NCI-H128 (cell line): ENCODE data around the gene OR6N1.

Source experiments
- DNase-seq: peaks from one replicate; lab custom pipeline; 2025; ENCODE audit not compliant: unreplicated experiment; lab: John Stamatoyannopoulos, UW

Gene OR6N1

DNA sequence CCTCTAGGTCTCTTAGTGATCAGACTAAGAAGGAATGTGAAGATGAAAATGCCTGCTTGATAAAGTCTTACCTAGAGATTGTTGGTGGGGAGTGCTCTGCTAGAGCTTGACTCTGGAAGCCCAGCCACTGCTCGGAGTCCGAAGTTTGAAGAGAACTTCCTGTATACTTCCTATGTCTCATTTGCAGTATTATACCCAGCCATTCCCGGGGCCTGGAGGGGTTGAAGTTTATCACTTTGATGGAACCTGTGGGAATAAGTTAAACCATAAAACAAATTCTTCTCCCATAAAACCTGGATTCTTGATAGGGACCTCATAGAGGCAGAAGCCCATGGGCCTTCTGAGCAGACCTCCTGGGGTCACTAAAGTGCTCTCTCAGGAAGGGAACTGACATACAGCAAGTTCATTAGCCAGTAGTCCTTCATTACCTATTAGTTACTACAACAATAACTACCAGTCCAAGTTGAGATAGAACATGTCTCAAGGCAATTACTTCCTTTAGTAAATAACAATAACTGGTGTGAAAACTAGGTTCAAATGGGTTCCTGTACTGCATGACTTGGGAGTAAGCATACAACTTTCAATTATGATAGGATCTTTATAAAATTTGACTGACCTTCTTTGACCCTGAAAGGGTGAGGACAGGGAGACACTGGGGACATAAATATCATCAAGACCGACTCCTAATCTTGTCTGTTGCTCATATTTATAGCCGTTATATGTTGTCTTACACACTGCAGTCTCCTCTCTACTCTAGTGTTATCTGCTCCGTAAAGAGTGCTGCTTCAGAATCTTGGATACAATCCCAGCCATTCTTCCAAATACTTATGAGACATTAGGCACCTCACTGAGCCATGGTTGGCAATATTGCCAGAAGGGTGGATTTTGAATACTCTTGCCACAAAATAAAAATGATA, at the start of gene OR6N1:
Gene OR6N1 (minus strand): TSS at position 246 of the 917 bp plus-strand sequence. CDS start 5,513 bp downstream, outside the sequence.
- DNase-seq, result no peak

DNA sequence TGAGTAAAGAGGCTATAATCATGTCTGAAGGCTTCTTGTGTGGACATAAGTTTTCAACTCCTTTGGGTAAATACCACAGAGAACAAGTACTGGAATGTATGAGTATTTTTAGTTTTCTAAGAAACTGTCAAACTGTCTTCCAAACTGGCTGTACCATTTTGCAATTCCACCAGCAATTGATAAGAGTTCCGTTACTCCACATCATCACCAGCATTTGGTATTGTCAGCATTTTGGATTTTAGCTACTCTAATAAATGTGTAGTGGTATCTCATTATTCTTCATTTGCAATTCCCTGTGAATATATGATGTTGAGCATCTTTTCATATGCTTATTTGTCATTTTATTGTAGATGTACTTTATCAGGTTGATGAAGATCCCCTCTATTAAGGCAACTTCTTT, 49.7 kb upstream of the OR6N1 start:
- no peak for DNase-seq

DNA sequence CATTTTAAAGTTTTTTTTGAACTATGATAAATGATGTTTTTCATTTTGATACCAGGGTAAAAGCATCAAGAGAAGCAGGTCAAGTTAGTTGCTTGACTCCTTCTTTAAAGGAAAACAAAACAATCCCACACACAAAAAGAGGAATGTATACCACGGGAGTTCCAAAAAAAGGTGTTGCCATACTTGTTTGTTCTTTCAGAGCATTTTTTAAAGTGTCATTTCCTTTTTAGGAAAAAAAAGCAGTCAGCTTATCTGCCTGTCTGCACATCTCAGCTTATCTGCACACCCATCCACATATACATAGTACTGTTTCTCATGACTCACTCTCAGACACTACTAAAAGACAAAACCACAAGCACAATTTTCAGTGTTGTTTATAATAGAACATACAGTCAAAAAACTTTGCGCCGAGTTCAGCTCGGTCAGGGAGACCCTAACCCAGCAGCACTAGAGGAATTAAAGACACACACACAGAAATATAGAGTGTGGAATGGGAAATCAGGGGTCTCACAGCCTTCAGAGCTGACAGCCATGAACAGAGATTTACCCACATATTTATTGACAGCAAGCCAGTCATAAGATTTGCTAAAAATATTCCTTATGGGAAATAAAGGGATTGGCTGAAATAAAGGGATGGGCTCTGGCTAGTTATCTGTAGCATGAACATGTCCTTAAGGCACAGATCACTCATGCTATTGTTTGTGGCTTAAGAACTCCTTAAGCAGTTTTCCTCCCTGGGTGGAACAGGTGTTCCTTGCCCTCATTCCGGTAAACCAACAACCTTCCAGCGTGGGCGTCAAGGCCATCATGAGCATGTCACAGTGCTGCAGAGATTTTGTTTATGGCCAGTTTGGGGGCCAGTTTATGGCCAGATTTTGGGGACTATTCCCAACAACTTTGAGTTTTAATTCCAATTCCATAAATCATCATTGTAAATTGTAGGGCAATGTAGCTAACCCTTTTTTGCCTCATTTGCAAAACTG, 47.8 kb upstream of the OR6N1 start:
- no peak for DNase-seq

DNA sequence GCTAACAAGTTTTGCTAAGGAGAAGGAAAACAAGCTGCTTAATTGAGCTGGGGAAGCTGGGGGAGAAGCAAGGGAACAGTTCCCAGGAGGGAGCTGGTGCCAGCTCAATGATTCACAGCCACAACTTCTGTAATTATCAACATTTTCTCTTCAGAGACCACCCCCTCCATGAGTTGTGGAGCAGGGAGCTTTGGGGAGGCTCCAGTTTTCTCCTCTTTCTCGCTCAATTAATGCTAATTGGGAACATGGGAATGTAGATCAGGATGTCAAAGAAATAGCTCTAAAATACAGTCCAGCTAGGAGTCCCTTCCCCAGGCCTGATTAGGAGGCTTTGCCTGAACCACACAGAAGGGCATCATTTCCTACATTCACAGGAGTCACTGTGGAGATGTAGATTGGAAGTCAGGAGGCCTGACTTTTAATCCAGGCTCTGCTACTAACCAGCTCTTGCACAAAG, 47.0 kb upstream of the OR6N1 start:
- no peak for DNase-seq

- DNase-seq, result no peak
Observed at GRCh38 chr1:158818560-158818959, 46.6 kb upstream of the OR6N1 start.

- DNase-seq, result no peak
Observed at GRCh38 chr1:158814970-158815369, 43.0 kb upstream of the OR6N1 start.

DNA sequence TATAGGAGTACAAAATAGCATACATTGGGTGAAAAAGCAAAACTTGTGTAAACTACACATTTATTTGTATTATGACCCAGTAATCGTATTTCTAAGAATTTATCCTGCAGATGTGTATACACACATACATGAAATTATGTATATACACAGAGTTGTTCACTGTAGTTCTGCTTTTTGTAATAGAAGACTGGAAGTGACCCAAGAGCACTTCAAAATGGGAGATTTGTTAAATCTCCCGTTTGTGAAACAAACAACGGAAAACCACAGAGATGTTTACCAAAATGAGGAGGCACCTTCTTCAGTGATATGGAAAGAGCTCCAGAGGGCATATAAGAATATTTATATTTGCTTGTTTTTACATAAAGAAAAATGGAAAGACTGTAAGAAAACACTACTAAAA, 41.2 kb upstream of the OR6N1 start:
- no peak for DNase-seq

DNA sequence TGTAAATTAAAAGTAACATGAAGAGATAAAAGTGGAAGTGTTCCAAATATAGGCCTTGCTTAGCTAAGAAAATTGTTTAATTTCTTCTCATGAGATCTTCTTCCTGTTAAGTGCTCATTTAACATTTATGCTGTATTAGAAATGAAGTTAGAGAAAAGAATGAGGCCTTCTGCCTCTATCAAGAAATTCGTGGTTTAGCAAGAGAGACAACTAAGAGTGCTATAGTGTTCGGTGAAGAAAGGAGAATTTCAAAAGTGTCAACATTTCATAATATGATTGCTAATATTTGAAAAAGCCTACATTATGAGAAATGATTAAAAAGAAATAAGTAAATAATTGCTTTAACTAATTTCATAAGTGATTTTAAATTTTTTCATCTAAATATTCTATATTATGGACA, 40.3 kb upstream of the OR6N1 start:
- no peak for DNase-seq

GRCh38 chr1:158810311-158810710, 38.3 kb upstream of the OR6N1 start:
- no peak for DNase-seq

- no peak for DNase-seq
Observed at GRCh38 chr1:158809862-158810261, 37.9 kb upstream of the OR6N1 start.

- no peak for DNase-seq
Observed at GRCh38 chr1:158809256-158809655, 37.3 kb upstream of the OR6N1 start.

- DNase-seq, result no peak
Observed at GRCh38 chr1:158806916-158807536, 35.0 kb upstream of the OR6N1 start.

- DNase-seq, result no peak
Observed at GRCh38 chr1:158803678-158804077, 31.7 kb upstream of the OR6N1 start.

DNA sequence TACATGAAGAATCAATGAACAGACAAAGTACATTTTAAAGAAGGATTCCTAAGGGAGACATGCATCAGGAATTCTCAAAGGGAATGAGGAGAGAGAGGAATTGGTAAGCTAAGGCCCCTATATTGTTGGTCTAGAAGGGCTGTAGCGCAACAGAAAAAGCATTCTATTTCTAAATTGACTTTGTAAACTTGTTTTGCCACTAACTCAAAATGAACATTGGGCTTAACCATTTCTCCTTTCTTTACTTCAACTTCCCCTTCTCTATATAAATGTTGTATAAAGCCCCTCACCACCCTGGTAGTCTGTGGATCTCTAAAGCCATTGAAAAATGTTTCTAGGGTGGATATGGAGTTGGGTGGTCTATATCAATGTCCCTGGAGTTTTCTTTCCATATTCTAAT, 29.4 kb upstream of the OR6N1 start:
- DNase-seq, result no peak

- no peak for DNase-seq
Observed at GRCh38 chr1:158800526-158800925, 28.5 kb upstream of the OR6N1 start.

DNA sequence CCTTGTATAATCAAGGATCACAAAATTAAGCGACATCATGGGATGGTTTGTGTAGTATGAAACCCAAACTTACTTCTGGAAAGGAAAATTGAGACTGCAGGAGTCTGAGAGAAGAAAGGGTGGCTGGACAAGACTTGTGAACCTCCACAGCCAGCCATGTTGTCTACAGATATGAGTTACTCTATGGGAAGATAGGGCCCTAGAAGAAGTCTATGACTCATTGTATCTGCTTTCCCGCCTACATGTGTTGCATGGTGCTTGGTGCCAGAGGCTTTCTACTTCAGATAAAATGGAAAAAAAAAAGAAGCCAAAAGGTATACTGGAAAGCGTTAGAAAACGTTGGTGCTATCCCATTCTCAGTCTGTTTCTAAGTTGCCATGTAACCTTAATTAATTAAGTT, 27.7 kb upstream of the OR6N1 start:
- no peak for DNase-seq

DNA sequence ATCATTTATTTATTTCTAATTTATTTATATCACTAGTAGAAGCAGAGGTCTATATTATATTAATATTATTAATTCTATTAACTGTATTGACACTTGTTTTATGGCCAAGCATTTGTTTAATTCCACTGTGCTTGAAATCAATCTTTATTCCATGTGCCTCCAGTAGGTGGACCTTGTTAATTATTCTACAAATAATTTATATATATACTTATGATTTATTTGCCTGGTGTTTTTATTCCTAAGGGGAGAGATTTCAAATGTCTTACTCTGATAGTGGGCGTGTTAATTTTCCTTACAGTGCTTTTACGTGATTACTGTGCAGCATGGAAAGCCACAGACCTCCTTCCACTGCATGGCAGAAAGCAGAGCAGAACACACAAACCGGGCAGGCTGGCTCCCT, 26.5 kb upstream of the OR6N1 start:
- DNase-seq, result no peak

DNA sequence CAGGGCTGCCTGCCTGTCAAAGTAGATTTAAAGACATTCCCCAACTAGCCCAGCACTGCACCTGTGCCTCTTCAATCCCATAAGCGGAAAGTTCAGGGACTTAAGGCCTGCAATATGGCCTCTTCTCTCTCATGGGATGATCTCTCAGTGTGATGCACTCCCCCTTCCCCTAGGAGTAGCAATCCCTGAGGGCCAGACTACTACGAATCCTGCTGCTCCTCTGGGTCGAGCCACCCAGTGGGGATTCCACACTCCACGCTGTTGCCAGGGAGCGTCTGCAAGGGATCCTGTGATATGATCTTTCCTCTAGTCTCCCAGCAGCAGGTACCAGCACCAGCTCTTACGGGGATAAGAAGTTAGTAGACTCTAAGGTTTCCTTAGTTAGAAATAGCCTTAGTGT, 22.3 kb upstream of the OR6N1 start:
- DNase-seq, result no peak

DNA sequence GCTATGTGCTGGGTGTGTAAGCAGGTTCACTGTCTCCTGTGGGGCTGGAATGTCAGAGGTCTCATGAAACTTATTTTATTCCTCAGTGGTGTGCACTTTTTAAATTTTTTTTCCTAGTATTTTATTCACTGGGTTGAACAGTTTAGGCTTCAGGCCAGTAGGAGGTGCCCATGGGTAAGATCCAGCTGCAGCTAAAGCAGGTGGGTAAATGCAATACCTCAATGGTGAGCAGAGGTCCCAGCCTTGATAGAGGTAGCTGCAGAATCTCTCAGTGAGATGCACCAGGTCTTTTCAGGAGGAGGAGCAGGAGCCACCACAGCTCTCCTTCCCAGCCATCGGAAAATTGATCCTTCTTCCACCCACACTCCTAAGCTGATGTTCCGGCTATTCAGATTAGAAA, 21.6 kb upstream of the OR6N1 start:
- DNase-seq, result no peak

GRCh38 chr1:158781104-158781503, 9.1 kb upstream of the OR6N1 start, which contains the start of gene OR6N2:
Gene OR6N2, minus strand, starts transcription at chr1:158781204. Its CDS starts 3,569 bp downstream, at chr1:158777635.
- no peak for DNase-seq

GRCh38 chr1:158754420-158754819, 17.6 kb downstream of the OR6N1 start, which contains the start of gene OR6K6:
Gene OR6K6, plus strand, starts transcription at chr1:158754720. Its CDS starts 168 bp downstream, at chr1:158754888.
- DNase-seq, result no peak
